CD4-positive, alpha-beta T cell (primary cell): ENCODE results near the gene SRGAP2B. TPM values are rescaled to one million over a fixed set of nuclear protein-coding genes. Genes with fewer than 3 reads are reported as not detected.
"Not testable (repeated sequence)": the region's sequence is repeated elsewhere in the genome, so short reads cannot be mapped to it uniquely, and the experiment has no call there.

Experiments used
- ATAC-seq: fragments of 200-7000 bp; cut with Tn5 transposase; one replicate; pipeline ENCODE4 v1.10.0; 2022; ENCODE audit warnings: mild to moderate bottlenecking; ENCODE audit not compliant: poor library complexity
- CTCF ChIA-PET: fragments of 350-600 bp; sonication (Branson Sonifier 250); formaldehyde crosslinking; loops from one replicate; lab custom pipeline; 2021; ENCODE audit warnings: antibody characterized with exemption, inconsistent platforms; lab: Charles Lee
- POLR2A ChIA-PET: fragments of 350-600 bp; sonication (Branson Sonifier 250); formaldehyde crosslinking; loops from one replicate; lab custom pipeline; 2021; ENCODE audit warnings: antibody characterized with exemption, inconsistent platforms; lab: Charles Lee
- DNase-seq, 14 experiments: peaks; one replicate each; pipeline ENCODE4 v3.0.0-alpha.2; 2013 to 2020; ENCODE audit warnings: mixed read lengths in 2 of 14
- H3K27ac ChIP-seq, 2 donors: one replicate each; pipeline versions ENCODE4 v1.5.1 to v1.7.0; 2013; ENCODE audit warnings: low read length in 2 of 2, low read depth in 1 of 2, mild to moderate bottlenecking in 1 of 2
- H3K27me3 ChIP-seq, 2 experiments: 1 replicate in 1 of 2; 2 replicates in 1 of 2; pipeline versions ENCODE4 v1.6.1 to v1.7.0; 2013; ENCODE audit warnings: low read length in 2 of 2, control low read depth in 1 of 2, mild to moderate bottlenecking in 1 of 2, moderate library complexity in 1 of 2; ENCODE audit not compliant: insufficient read depth in 2 of 2, control insufficient read depth in 1 of 2
- H3K36me3 ChIP-seq: one replicate; pipeline ENCODE4 v1.6.1; 2013; ENCODE audit warnings: low read length, control low read depth; ENCODE audit not compliant: insufficient read depth
- H3K4me1 ChIP-seq: one replicate; pipeline ENCODE4 v1.6.1; 2013; ENCODE audit warnings: low read length, control low read depth; ENCODE audit not compliant: insufficient read depth
- H3K4me3 ChIP-seq: one replicate; pipeline ENCODE4 v1.5.1; 2013; ENCODE audit warnings: mild to moderate bottlenecking, low read length, moderate library complexity
- H3K9me3 ChIP-seq, 2 experiments: 1 replicate in 1 of 2; 2 replicates in 1 of 2; pipeline versions ENCODE4 v1.6.1 to v1.7.0; 2013; ENCODE audit warnings: low read length in 2 of 2, mild to moderate bottlenecking in 2 of 2, control low read depth in 1 of 2, moderate library complexity in 1 of 2; ENCODE audit not compliant: control insufficient read depth in 1 of 2, insufficient read depth in 1 of 2
- H3K27ac Mint-ChIP-seq: one replicate; pipeline ENCODE4 v1.8.0; 2020; ENCODE audit warnings: mixed read lengths
- H3K27me3 Mint-ChIP-seq: one replicate; pipeline ENCODE4 v1.8.0; 2021; ENCODE audit warnings: mixed read lengths
- H3K36me3 Mint-ChIP-seq: one replicate; pipeline ENCODE4 v1.8.0; 2021; ENCODE audit warnings: low read depth, mixed read lengths
- H3K4me1 Mint-ChIP-seq: one replicate; pipeline ENCODE4 v1.8.0; 2021; ENCODE audit warnings: low read depth, mixed read lengths
- H3K4me3 Mint-ChIP-seq: one replicate; pipeline ENCODE4 v1.8.0; 2020; ENCODE audit warnings: mild to moderate bottlenecking, mixed read lengths
- H3K9me3 Mint-ChIP-seq: one replicate; pipeline ENCODE4 v1.8.0; 2020; ENCODE audit warnings: mixed read lengths
- intact Hi-C, 2 experiments: fragments of 100-400 bp; cut with DNase I in 1 of 2; cut with micrococcal nuclease in 1 of 2; formaldehyde crosslinking; loops; one replicate each; pipeline versions ENCODE4 v1.15.1 to v1.9.0; 2023 to 2025; cut with DNase I, micrococcal nuclease
- total RNA-seq, 174 experiments: library from RNA in 2 of 174; stranded (reverse) in 2 of 174; gene quantifications; one replicate each; pipeline ENCODE4 v1.2.3 and lab custom pipeline; 2021 to 2026

Gene SRGAP2B
- total RNA-seq, 2 experiments from 2014 or later = 11.4 to 11.6 TPM

- H3K27ac Mint-ChIP-seq, CTCF ChIA-PET, H3K36me3 Mint-ChIP-seq, H3K9me3 Mint-ChIP-seq, H3K9me3 ChIP-seq, H3K4me3 ChIP-seq, H3K27ac ChIP-seq, H3K4me1 ChIP-seq, H3K36me3 ChIP-seq, H3K4me3 Mint-ChIP-seq, H3K4me1 Mint-ChIP-seq, intact Hi-C loops, POLR2A ChIA-PET, H3K27me3 ChIP-seq, H3K27me3 Mint-ChIP-seq: not testable (repeated sequence)
- DNase-seq (peak in 1 of 14 experiments; percentile 57), ATAC-seq (peak; percentile 71)
Measured at GRCh38 chr1:145009928-145010327, 85.2 kb downstream of the SRGAP2B start.

- CTCF ChIA-PET, H3K27ac Mint-ChIP-seq, H3K9me3 ChIP-seq, POLR2A ChIA-PET, intact Hi-C loops, H3K27me3 Mint-ChIP-seq, H3K4me1 Mint-ChIP-seq, H3K27me3 ChIP-seq, H3K36me3 ChIP-seq, H3K4me3 Mint-ChIP-seq, DNase-seq, H3K4me1 ChIP-seq, H3K4me3 ChIP-seq, ATAC-seq, H3K36me3 Mint-ChIP-seq, H3K9me3 Mint-ChIP-seq, H3K27ac ChIP-seq: not testable (repeated sequence)
Measured at GRCh38 chr1:145008388-145008787, 86.7 kb downstream of the SRGAP2B start.

GRCh38 chr1:145005142-145005541 is 90.0 kb downstream of the SRGAP2B start:
- H3K27me3 ChIP-seq, intact Hi-C loops, H3K27ac Mint-ChIP-seq, ATAC-seq, H3K9me3 Mint-ChIP-seq, POLR2A ChIA-PET, H3K4me3 Mint-ChIP-seq, CTCF ChIA-PET, H3K36me3 Mint-ChIP-seq, H3K27ac ChIP-seq, H3K4me1 Mint-ChIP-seq, H3K4me1 ChIP-seq, H3K36me3 ChIP-seq, H3K4me3 ChIP-seq, H3K9me3 ChIP-seq, DNase-seq, H3K27me3 Mint-ChIP-seq: not testable (repeated sequence)

- H3K9me3 Mint-ChIP-seq, ATAC-seq, H3K27ac Mint-ChIP-seq, H3K36me3 Mint-ChIP-seq, H3K9me3 ChIP-seq, H3K36me3 ChIP-seq, intact Hi-C loops, H3K27ac ChIP-seq, POLR2A ChIA-PET, H3K4me1 ChIP-seq, H3K27me3 ChIP-seq, H3K4me3 Mint-ChIP-seq, H3K4me1 Mint-ChIP-seq, H3K27me3 Mint-ChIP-seq, DNase-seq, H3K4me3 ChIP-seq, CTCF ChIA-PET: not testable (repeated sequence)
Measured at GRCh38 chr1:145001381-145001780, 93.7 kb downstream of the SRGAP2B start.

- DNase-seq, POLR2A ChIA-PET, H3K9me3 Mint-ChIP-seq, H3K4me3 ChIP-seq, H3K27me3 ChIP-seq, H3K4me1 ChIP-seq, H3K9me3 ChIP-seq, H3K27me3 Mint-ChIP-seq, H3K27ac Mint-ChIP-seq, H3K36me3 ChIP-seq, H3K4me1 Mint-ChIP-seq, intact Hi-C loops, H3K4me3 Mint-ChIP-seq, ATAC-seq, H3K27ac ChIP-seq, H3K36me3 Mint-ChIP-seq, CTCF ChIA-PET: not testable (repeated sequence)
Measured at GRCh38 chr1:145000743-145001326, 94.3 kb downstream of the SRGAP2B start.

GRCh38 chr1:145000074-145000742 is 94.9 kb downstream of the SRGAP2B start:
- intact Hi-C loops, H3K4me1 Mint-ChIP-seq, ATAC-seq, H3K27me3 ChIP-seq, H3K4me3 ChIP-seq, H3K36me3 Mint-ChIP-seq, POLR2A ChIA-PET, CTCF ChIA-PET, H3K4me1 ChIP-seq, H3K4me3 Mint-ChIP-seq, H3K36me3 ChIP-seq, H3K9me3 ChIP-seq, H3K27me3 Mint-ChIP-seq, H3K27ac ChIP-seq, H3K9me3 Mint-ChIP-seq, H3K27ac Mint-ChIP-seq, DNase-seq: not testable (repeated sequence)

- POLR2A ChIA-PET, intact Hi-C loops, H3K36me3 Mint-ChIP-seq, H3K27me3 ChIP-seq, H3K9me3 Mint-ChIP-seq, ATAC-seq, H3K36me3 ChIP-seq, H3K27ac Mint-ChIP-seq, H3K27me3 Mint-ChIP-seq, H3K4me3 ChIP-seq, H3K4me3 Mint-ChIP-seq, H3K27ac ChIP-seq, H3K9me3 ChIP-seq, CTCF ChIA-PET, H3K4me1 ChIP-seq, H3K4me1 Mint-ChIP-seq, DNase-seq: not testable (repeated sequence)
Measured at GRCh38 chr1:144998981-144999273, 96.2 kb downstream of the SRGAP2B start.
